HG02973 (cell line): ENCODE results near the gene GNG12.
"Not testable (repeated sequence)": the region's sequence is repeated elsewhere in the genome, so short reads cannot be mapped to it uniquely, and the experiment has no call there.

Experiments used
- ATAC-seq: cut with Tn5 transposase; IDR thresholded peaks from one replicate; pipeline ENCODE4 v1.9.1; 2021; ENCODE audit warnings: moderate library complexity; ENCODE audit not compliant: unreplicated experiment

The GNG12 gene

GRCh38 chr1:67735806-67736627 lies 97.2 kb downstream of the GNG12 start:
- peak; percentile 92 for ATAC-seq

- no peak for ATAC-seq
Observed at GRCh38 chr1:67735206-67735605, 98.1 kb downstream of the GNG12 start.

- no peak for ATAC-seq
Observed at GRCh38 chr1:67734323-67734690, 99.0 kb downstream of the GNG12 start.

DNA sequence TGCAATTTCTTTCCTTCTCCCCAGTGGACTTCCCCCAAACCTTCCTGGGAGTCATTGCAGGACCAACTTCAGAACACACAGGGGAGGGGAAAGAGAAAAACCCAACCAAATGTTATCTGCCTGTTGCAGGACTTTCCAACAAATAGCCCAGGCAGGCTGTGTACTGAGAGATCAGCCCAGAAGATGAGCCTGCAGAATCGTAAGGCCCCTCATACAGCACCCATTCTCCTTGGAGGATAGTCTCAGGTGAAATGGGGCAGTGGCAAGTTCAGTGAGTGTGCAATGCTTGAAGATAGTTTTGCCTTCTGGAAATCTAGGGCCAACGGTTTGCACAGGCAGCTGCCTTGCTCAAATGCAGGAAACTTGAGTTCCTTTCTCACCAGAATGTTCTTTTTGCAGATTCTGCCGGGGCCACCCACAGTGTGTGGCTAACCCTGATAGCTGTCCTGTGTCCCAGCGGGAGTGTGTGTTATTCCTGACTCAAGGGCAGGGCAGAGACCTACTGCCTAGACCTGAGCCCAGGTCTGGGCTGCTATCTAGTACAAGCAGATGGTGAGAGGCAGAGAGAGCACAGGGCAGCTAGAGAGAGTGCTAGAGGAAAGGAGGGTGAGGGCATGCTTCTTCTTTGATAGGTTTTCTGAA lies 99.5 kb downstream of the GNG12 start:
- no peak for ATAC-seq

DNA sequence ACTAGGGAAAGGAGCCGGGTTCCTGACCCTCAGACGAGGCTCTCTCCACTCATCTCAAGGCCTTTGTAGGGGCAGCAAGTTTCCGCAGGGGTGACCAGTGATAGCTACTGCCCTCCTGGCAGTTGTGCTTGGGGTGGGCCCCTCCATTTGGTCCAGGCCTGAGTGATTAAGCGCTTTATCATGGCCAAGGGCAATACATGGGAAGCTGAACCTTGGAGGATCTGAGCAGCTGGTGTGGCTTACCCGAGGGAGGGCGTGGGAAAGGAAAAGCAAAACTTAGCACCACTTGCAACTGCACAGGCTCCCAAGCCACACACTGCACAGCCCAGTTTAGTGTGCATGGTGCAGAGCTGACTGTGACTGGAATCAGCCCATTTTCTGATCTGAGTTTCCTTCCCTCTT lies 100.5 kb downstream of the GNG12 start:
- peak; percentile 38 for ATAC-seq

GRCh38 chr1:67731322-67731721 lies 101.9 kb downstream of the GNG12 start:
- no peak for ATAC-seq

- ATAC-seq: not testable (repeated sequence)
Observed at GRCh38 chr1:67730312-67730711, 103.0 kb downstream of the GNG12 start.

- no peak for ATAC-seq
Observed at GRCh38 chr1:67729872-67730271, 103.4 kb downstream of the GNG12 start.

- ATAC-seq: no peak
Observed at GRCh38 chr1:67726224-67726623, 107.0 kb downstream of the GNG12 start.

DNA sequence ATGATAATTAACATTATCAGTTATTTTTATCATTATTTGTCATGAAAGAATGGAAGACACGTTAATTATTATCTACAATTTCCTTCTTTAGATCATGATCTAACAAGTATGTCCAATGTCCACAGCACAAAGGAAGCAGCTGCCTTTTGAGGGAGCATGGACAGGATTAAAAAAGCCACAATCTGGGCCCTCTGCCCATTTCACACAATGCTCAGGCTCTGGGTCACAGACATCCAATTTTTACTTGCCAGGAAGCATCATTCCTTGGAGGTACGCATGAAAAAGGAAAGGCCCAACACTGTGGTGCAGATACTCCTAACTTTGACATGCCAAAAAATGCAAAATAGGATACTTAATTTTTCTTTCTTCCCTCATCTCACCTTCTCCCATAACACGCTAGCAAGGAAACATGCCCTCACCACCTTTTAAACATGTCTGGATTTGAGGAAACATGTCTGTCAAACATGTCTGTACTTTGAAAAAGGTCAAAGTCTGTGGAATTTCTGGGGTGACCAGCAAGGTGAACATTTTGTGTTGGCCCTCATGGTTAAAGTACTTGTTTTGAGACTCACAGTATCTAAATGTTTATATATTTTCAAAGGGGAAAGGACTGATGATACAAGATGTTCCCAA lies 108.2 kb downstream of the GNG12 start:
- no peak for ATAC-seq

- ATAC-seq: peak; percentile 83
Observed at GRCh38 chr1:67723620-67724019, 109.6 kb downstream of the GNG12 start.

GRCh38 chr1:67723126-67723525 lies 110.1 kb downstream of the GNG12 start:
- ATAC-seq: no peak

- ATAC-seq: no peak
Observed at GRCh38 chr1:67722292-67722944, 110.8 kb downstream of the GNG12 start.

DNA sequence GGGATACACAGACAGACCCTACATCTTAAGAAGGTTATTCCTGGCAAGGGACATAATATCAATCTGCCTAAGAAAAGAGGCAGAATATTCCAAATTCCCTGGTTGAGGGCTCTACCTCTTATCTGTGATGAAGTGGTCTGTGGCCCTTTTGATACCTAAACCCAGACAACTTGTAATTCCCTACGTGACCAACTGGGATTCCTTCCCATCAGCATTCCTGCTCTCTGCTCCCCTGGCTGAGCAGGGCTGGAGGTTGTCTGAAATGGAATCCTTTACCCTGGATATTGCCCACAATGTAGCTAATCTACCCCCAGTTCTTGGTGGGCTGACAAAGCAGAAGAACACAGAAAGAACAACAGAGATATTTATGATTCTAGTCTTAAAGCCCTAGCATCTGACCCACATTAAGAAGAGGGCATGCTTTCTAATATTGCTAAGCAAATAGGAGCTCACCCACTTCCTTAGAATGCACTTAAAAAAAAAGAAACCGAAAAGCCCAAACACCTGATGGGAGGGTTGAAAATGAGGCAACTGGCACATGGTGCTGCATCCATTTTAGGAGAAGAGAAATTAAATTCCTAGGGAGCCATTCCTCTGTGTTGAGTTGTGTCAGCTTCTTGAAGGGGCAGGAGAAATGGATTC lies 111.5 kb downstream of the GNG12 start:
- ATAC-seq: no peak

- no peak for ATAC-seq
Observed at GRCh38 chr1:67721112-67721511, 112.2 kb downstream of the GNG12 start.

DNA sequence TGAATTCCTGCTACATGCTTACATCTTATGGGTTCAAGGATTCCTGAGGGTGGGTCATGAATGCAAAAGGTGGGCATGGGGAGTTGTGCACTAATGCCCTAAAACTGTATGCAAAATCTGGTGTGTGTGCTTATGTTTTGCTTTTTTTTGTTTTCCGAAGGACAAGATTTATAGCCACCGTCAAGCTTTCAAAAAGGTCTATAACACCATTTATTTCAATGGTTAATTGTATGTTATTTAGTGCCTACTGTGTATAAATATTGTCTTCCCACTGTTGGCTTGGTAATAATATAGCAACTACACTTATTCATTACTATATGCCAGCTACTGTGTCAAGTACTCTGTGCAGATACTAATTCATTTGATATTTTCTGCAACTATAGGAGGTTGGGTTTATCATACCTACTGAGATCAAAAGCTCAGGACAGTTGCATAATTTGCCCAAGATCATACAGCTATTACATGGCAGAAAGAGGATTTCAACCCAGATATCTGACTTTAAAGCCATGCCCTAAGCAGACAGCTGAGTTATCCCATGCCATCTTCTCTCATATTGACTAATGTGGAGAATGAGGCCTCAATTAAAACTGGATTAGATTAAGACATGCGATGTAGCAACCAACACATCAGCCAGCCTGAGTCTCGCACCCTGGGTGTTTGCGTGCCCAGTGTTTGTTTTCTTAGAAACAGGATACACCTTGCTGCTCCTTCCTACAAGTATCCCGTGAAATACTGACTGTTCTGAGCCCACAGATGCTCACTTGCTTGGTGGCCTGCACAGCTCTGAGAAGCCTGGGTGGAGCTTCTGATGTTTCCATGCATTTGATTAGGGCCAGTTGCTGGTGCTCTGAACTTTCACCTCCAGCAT lies 113.7 kb downstream of the GNG12 start:
- no peak for ATAC-seq

DNA sequence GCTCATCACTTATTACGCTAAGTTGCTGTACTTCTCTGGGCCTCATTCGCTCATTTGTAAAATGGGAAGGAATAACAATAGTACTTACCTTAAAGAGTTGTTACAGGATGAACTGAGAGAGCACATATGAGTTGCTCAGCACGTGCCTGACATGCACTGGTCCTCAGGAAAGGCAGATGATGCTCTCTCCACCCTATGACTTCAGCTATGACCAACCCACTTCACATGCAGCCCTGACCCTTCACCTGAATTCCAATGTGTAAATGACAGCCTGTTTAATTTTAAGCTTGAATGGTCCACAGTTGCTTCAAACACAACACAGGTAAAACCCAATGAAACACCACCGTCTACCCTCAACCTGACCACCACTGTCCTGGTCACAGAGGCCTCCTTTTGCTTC lies 115.4 kb downstream of the GNG12 start:
- no peak for ATAC-seq

GRCh38 chr1:67716800-67717199 lies 116.5 kb downstream of the GNG12 start:
- no peak for ATAC-seq

GRCh38 chr1:67715819-67716218 lies 117.4 kb downstream of the GNG12 start:
- no peak for ATAC-seq
